BLaER1 (cell line): ENCODE measurements around the gene GRIK5.
"Not testable (repeated sequence)": the region's sequence is repeated elsewhere in the genome, so short reads cannot be mapped to it uniquely, and the experiment has no call there.

Experiments used
- H3K27ac ChIP-seq: shearing (Covaris generic); formaldehyde crosslinking; 2 replicates; pipeline ENCODE4 v1.8.1; 2022
- H3K27me3 ChIP-seq: shearing (Covaris generic); formaldehyde crosslinking; 2 replicates; pipeline ENCODE4 v1.8.1; 2022
- H3K36me3 ChIP-seq: shearing (Covaris generic); formaldehyde crosslinking; 2 replicates; pipeline ENCODE4 v1.8.1; 2022
- H3K4me1 ChIP-seq: shearing (Covaris generic); formaldehyde crosslinking; 2 replicates; pipeline ENCODE4 v1.8.1; 2022
- H3K4me2 ChIP-seq: shearing (Covaris generic); formaldehyde crosslinking; 2 replicates; pipeline ENCODE4 v1.8.1; 2022
- H3K4me3 ChIP-seq: shearing (Covaris generic); formaldehyde crosslinking; 2 replicates; pipeline ENCODE4 v1.8.1; 2022
- H3K9ac ChIP-seq: shearing (Covaris generic); formaldehyde crosslinking; 2 replicates; pipeline ENCODE4 v1.8.1; 2022
- H3K9me3 ChIP-seq: shearing (Covaris generic); formaldehyde crosslinking; 2 replicates; pipeline ENCODE4 v1.8.1; 2022
- H4K20me1 ChIP-seq: shearing (Covaris generic); formaldehyde crosslinking; 2 replicates; pipeline ENCODE4 v1.8.1; 2022
- Cebpa-rat ChIP-seq: shearing (Covaris generic); IDR thresholded peaks from 2 replicates; pipeline ENCODE4 v1.8.1; 2022

GRIK5 gene

GRCh38 chr19:42040031-42040430 is 30.0 kb downstream of the GRIK5 start:
- Histone ChIP-seq H3K36me3 (peaks cover 91% of the 10 kb centered on the region), H3K27me3 (no peaks in the 10 kb centered on the region), H3K4me1 (0 out of 2 replicates have a peak, but pooled peaks cover 1% of the 10 kb centered on the region), H3K9ac (no peak overlapping the region), H3K4me3 (no peak overlapping the region), H3K27ac (no peak overlapping the region), H3K9me3 (no peaks in the 10 kb centered on the region), H4K20me1 (peaks cover 4% of the 10 kb centered on the region; the same call in 1 of the 2 replicates), H3K4me2 (no peak overlapping the region)
- TF ChIP-seq Cebpa-rat, result no peak

DNA sequence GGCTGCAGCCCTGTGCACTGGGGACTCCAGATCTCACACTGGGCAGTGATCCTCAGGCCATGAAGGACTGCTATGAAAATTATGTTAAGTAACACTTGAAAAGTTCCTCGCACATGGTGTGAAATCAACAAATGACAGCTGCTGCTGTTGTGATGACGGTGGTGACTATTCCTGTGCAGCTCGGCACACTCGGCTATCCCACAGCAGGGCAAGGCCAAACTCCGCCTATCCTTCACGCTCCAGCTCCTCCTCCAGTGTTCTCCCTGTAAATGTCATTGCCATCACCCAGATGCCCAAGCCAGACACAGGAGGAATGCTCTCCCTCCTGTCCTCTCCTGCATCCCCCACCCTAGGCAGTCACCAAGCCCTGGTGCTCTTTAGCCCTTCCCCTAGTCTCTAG is 31.3 kb downstream of the GRIK5 start:
- Histone ChIP-seq H3K36me3 (peaks cover 86% of the 10 kb centered on the region), H3K9ac (no peak overlapping the region), H3K27ac (no peak overlapping the region), H3K4me2 (no peak overlapping the region), H3K4me1 (0 out of 2 replicates have a peak, but pooled peaks cover 4% of the 10 kb centered on the region), H3K9me3 (no peaks in the 10 kb centered on the region), H3K4me3 (no peak overlapping the region), H4K20me1 (peaks cover 4% of the 10 kb centered on the region; the same call in 1 of the 2 replicates), H3K27me3 (no peaks in the 10 kb centered on the region)
- no peak for TF ChIP-seq Cebpa-rat

DNA sequence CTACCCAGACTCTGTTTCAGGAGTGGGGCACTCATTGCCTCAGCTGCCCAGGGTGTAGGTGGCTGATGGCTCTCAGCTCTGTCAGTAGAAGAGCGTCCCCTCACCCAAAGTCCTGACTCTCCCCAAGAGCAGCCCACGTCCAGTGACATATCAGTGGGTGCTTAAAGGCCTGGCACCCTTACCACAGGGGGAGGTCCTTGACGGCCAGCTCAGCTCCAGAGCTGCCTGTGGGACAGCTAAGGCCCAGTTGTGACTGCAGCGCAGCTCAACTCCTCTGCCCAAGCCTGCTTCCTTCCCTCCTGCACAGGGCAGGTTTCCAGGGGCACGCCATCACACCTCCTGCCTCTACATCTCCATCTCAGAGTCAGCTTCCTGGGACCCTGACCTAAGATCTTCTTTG is 32.4 kb downstream of the GRIK5 start:
- Histone ChIP-seq H3K4me3 (no peak overlapping the region), H3K9ac (no peak overlapping the region), H3K27ac (no peak overlapping the region), H3K36me3 (peaks cover 84% of the 10 kb centered on the region), H3K4me2 (no peak overlapping the region), H3K27me3 (no peaks in the 10 kb centered on the region), H4K20me1 (peaks cover 4% of the 10 kb centered on the region; the same call in 1 of the 2 replicates), H3K4me1 (0 out of 2 replicates have a peak, but pooled peaks cover 4% of the 10 kb centered on the region), H3K9me3 (no peaks in the 10 kb centered on the region)
- no peak for TF ChIP-seq Cebpa-rat

DNA sequence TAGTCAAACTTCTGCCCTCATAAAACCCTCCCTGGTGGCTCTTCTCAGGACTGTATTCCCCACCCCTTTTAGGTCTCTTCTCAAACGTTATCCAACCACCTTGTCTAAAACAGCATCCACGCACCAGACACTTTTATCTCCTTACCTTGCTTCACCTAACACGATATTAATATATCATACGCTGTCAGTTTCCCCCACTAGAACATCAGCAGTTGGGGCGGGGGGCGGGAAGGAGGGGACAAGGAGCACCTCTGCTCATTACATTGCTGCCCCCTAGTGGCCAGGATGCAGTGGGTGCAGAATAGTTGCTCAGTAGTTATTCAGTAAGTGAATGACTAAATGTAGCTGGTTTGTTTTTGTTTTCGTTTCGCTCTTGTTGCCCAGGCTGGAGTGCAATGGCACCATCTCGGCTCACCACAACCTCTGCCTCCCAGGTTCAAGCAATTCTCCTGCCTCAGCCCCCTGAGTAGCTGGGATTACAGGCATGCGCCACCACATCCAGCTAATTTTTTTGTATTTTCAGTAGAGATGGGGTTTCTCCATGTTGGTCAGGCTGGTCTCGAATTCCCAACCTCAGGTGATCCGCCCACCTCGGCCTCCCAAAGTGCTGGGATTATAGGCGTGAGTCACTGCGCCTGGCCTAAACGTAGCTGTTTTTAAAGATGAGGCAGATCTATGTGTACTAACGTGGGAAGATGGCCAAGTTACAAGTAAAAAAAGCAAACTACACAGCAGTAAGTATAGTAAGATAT is 35.2 kb downstream of the GRIK5 start:
- not testable (repeated sequence) for H3K27ac ChIP-seq, H3K4me3 ChIP-seq, H3K9ac ChIP-seq, H3K9me3 ChIP-seq, H3K27me3 ChIP-seq, H3K4me1 ChIP-seq, H4K20me1 ChIP-seq
- peak overlapping the region; percentile 14; the same call in 1 of the 2 replicates for H3K4me2 ChIP-seq
- peaks cover 81% of the 10 kb centered on the region for H3K36me3 ChIP-seq

GRCh38 chr19:42033413-42033812 is 36.6 kb downstream of the GRIK5 start:
- TF ChIP-seq Cebpa-rat, result no peak
- H3K4me1 ChIP-seq, result 0 out of 2 replicates have a peak, but pooled peaks cover 4% of the 10 kb centered on the region
- no peak overlapping the region for H3K9ac ChIP-seq
- H3K27me3 ChIP-seq, result no peaks in the 10 kb centered on the region
- no peak overlapping the region for H3K4me2 ChIP-seq
- H4K20me1 ChIP-seq, result 0 out of 2 replicates have a peak, but pooled peaks cover 7% of the 10 kb centered on the region
- H3K27ac ChIP-seq, result no peak overlapping the region
- no peak overlapping the region for H3K4me3 ChIP-seq
- peaks cover 81% of the 10 kb centered on the region for H3K36me3 ChIP-seq
- H3K9me3 ChIP-seq, result no peaks in the 10 kb centered on the region

GRCh38 chr19:42032431-42032830 is 37.6 kb downstream of the GRIK5 start:
- H3K27ac ChIP-seq, result no peak overlapping the region
- H3K36me3 ChIP-seq, result peaks cover 81% of the 10 kb centered on the region
- TF ChIP-seq Cebpa-rat, result no peak
- H4K20me1 ChIP-seq, result 0 out of 2 replicates have a peak, but pooled peaks cover 12% of the 10 kb centered on the region
- H3K9me3 ChIP-seq, result no peaks in the 10 kb centered on the region
- H3K4me2 ChIP-seq, result no peak overlapping the region
- no peaks in the 10 kb centered on the region for H3K27me3 ChIP-seq
- H3K4me3 ChIP-seq, result no peak overlapping the region
- H3K9ac ChIP-seq, result no peak overlapping the region
- 0 out of 2 replicates have a peak, but pooled peaks cover 4% of the 10 kb centered on the region for H3K4me1 ChIP-seq

- no peak overlapping the region for H3K4me3 ChIP-seq
- H3K27ac ChIP-seq, result no peak overlapping the region
- no peak for TF ChIP-seq Cebpa-rat
- H3K9me3 ChIP-seq, result no peaks in the 10 kb centered on the region
- no peak overlapping the region for H3K9ac ChIP-seq
- H3K36me3 ChIP-seq, result peaks cover 82% of the 10 kb centered on the region
- no peak overlapping the region for H3K4me2 ChIP-seq
- H3K4me1 ChIP-seq, result 0 out of 2 replicates have a peak, but pooled peaks cover 4% of the 10 kb centered on the region
- 0 out of 2 replicates have a peak, but pooled peaks cover 18% of the 10 kb centered on the region for H4K20me1 ChIP-seq
- no peaks in the 10 kb centered on the region for H3K27me3 ChIP-seq
Observed at GRCh38 chr19:42030645-42031440, 39.2 kb downstream of the GRIK5 start.

DNA sequence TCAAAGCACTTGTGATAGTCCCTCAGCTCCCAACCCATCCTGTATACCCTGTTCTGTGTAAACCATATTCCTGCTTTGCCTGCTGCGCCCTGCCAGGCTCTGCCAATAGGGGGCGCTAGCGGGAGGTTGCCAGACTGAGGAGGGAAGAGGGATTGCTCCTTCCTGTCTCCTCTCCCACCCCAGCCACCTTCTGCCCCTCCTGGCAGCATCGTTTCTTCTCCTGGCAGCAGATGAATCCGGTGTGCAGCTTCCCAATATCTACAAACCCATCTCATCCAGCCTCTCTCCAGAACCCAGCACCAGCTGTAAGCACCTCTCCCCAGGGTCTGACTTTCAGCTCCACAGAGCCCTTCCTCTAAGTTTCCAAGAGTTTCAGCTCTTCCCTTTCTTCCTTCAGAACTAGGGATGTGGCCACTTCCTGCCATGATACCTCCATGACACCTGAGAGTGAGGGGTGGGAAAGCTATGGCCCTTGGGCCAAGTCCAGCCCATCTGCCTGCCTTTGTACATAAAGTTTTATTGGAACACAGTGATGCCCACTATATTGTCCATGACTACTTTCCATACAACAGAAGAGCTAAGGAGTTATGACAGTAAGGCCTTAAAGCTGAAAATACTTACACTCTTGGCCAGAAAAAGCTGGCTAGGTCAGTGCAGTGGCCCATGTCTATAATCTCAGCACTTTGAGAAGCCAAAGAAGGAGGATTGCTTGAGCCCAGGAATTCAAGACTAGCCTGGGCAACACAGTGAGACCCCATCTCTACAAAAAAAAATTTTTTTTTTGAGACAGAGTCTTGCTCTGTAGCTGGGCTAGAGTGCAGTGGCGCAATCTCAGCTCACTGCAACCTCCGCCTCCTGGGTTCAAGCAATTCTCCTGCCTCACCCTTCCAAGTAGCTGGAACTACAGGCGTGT is 41.4 kb downstream of the GRIK5 start:
- Histone ChIP-seq H3K4me1 (no peaks in the 10 kb centered on the region), H3K4me3 (no peak overlapping the region), H3K27me3 (no peaks in the 10 kb centered on the region), H3K36me3 (peaks cover 93% of the 10 kb centered on the region), H3K9me3 (no peaks in the 10 kb centered on the region), H3K4me2 (no peak overlapping the region), H3K9ac (no peak overlapping the region), H3K27ac (no peak overlapping the region), H4K20me1 (0 out of 2 replicates have a peak, but pooled peaks cover 21% of the 10 kb centered on the region)
- TF ChIP-seq Cebpa-rat, result no peak

DNA sequence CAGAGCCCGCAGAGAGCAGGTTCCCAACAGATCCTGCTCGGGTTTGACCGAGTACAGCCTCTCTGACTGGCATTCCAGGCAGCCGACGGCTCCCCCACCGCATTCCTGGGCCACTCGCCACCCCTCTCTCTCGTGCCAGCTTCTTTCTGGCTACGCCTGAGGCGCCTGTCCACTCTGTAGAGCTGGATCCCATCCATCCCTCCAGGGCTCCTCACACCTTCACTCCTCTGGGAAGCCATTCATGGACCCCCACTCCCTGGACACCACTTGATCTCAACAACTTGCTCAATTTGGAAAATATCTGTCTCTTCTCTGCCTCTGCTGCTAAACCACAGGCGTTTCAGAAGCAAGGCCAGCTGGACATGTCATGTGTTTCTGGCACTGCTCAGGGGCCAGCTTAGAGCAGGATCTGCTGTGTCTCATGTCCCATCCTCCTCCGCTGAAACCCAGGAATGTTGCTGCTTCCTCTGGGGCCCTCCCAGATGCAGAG is 45.3 kb downstream of the GRIK5 start:
- Histone ChIP-seq H3K9ac (no peak overlapping the region), H3K4me2 (no peak overlapping the region), H3K4me1 (peaks cover 20% of the 10 kb centered on the region), H3K27ac (no peak overlapping the region), H4K20me1 (peaks cover 37% of the 10 kb centered on the region), H3K4me3 (no peak overlapping the region), H3K9me3 (no peaks in the 10 kb centered on the region), H3K27me3 (no peaks in the 10 kb centered on the region), H3K36me3 (peaks cover 96% of the 10 kb centered on the region)
- no peak for TF ChIP-seq Cebpa-rat
